K562 (cell line): ENCODE measurements around the gene MYL11. TPM values are rescaled to one million over a fixed set of nuclear protein-coding genes. Genes with fewer than 3 reads are reported as not detected.

Experiments
- BACH1 ChIP-seq: fragments of 200-800 bp; sonication (Bioruptor generic); IDR thresholded peaks from 2 replicates; pipeline ENCODE4 v1.6.1; 2016; ENCODE audit warnings: missing genetic modification characterization, missing compliant biosample characterization
- BRF1 ChIP-seq: IDR thresholded peaks from 3 replicates; pipeline ENCODE4 v1.6.1; 2011; ENCODE audit warnings: borderline replicate concordance, mild to moderate bottlenecking; ENCODE audit not compliant: insufficient read length; ENCODE audit errors: extremely low read depth
- CHD1 ChIP-seq: fragments of 200-600 bp; sonication (generic); IDR thresholded peaks from one replicate; pipeline ENCODE4 v1.6.1; 2012; ENCODE audit warnings: mild to moderate bottlenecking, moderate library complexity, low read length, inconsistent platforms
- CREB1 ChIP-seq, 2 experiments: sonication (generic) in 1 of 2; formaldehyde crosslinking in 1 of 2; IDR thresholded peaks; 2 replicates each; pipeline versions ENCODE4 v1.6.1 to v1.8.0; 2012 to 2022; ENCODE audit warnings: inconsistent platforms in 1 of 2, mild to moderate bottlenecking in 1 of 2, missing genetic modification reagents in 1 of 2, moderate library complexity in 1 of 2
- DMBX1 ChIP-seq: fragments of 250-450 bp; sonication (Bioruptor Pico); IDR thresholded peaks from 2 replicates; pipeline ENCODE4 v1.8.0; 2022; ENCODE audit warnings: inconsistent platforms, mild to moderate bottlenecking, moderate library complexity, borderline replicate concordance
- GABPB1 ChIP-seq: sonication (generic); formaldehyde crosslinking; IDR thresholded peaks from 2 replicates; pipeline ENCODE4 v1.8.0; 2022; ENCODE audit warnings: mild to moderate bottlenecking, missing genetic modification reagents
- ILK ChIP-seq: fragments of 450-650 bp; IDR thresholded peaks from 2 replicates; pipeline ENCODE4 v1.6.1; 2016; ENCODE audit warnings: missing genetic modification characterization, low read depth, mild to moderate bottlenecking, missing compliant biosample characterization, moderate library complexity, borderline replicate concordance
- MNT ChIP-seq, 2 experiments: fragments of 450-650 bp; conservative IDR thresholded peaks; 2 replicates each; pipeline ENCODE4 v1.6.1; 2017; ENCODE audit warnings: mild to moderate bottlenecking in 2 of 2, moderate library complexity in 2 of 2
- MYBL2 ChIP-seq, 2 experiments: fragments of 450-650 bp in 1 of 2; sonication (generic) in 1 of 2; formaldehyde crosslinking in 1 of 2; IDR thresholded peaks; 2 replicates each; pipeline versions ENCODE4 v1.6.1 to v1.8.1; 2017 to 2022; ENCODE audit warnings: borderline replicate concordance in 1 of 2, inconsistent platforms in 1 of 2, low read depth in 1 of 2, mild to moderate bottlenecking in 1 of 2, missing genetic modification reagents in 1 of 2, moderate library complexity in 1 of 2
- MYNN ChIP-seq, 2 experiments: sonication (generic); formaldehyde crosslinking in 1 of 2; IDR thresholded peaks; 2 replicates each; pipeline versions ENCODE4 v1.5.0 to v1.6.1; 2016 to 2020; ENCODE audit warnings: antibody characterized with exemption in 1 of 2, missing genetic modification reagents in 1 of 2
- NR2C1 ChIP-seq, 2 experiments: fragments of 450-650 bp; IDR thresholded peaks; 2 replicates each; pipeline ENCODE4 v1.6.1; 2017; ENCODE audit warnings: mild to moderate bottlenecking in 2 of 2, antibody characterized with exemption in 1 of 2, inconsistent platforms in 1 of 2, missing compliant biosample characterization in 1 of 2, missing genetic modification characterization in 1 of 2
- POLR3G ChIP-seq: IDR thresholded peaks from 2 replicates; pipeline ENCODE4 v1.6.1; 2011; ENCODE audit not compliant: insufficient read length, insufficient replicate concordance; ENCODE audit errors: extremely low read depth
- SIN3B ChIP-seq: fragments of 450-650 bp; IDR thresholded peaks from 2 replicates; pipeline ENCODE4 v1.6.1; 2017; ENCODE audit warnings: low read depth, mild to moderate bottlenecking, moderate library complexity
- SP1 ChIP-seq: sonication (generic); formaldehyde crosslinking; IDR thresholded peaks from 2 replicates; pipeline ENCODE4 v1.8.1; 2022; ENCODE audit warnings: mild to moderate bottlenecking, missing genetic modification reagents
- THRB ChIP-seq: fragments of 450-650 bp; formaldehyde crosslinking; conservative IDR thresholded peaks from 2 replicates; pipeline ENCODE4 v1.4.0; 2022; ENCODE audit warnings: mild to moderate bottlenecking, missing genetic modification characterization
- YY1 ChIP-seq, 3 experiments: IDR thresholded peaks; 2 replicates each; pipeline ENCODE4 v1.6.1; 2011; ENCODE audit warnings: low read length in 2 of 3, mild to moderate bottlenecking in 2 of 3, moderate library complexity in 2 of 3, borderline replicate concordance in 1 of 3, control low read depth in 1 of 3, low read depth in 1 of 3; ENCODE audit not compliant: insufficient read depth in 3 of 3, insufficient replicate concordance in 2 of 3, control insufficient read depth in 1 of 3, insufficient read length in 1 of 3; ENCODE audit errors: extremely low read depth in 1 of 3
- ZHX1 ChIP-seq: fragments of 150-350 bp; conservative IDR thresholded peaks from 2 replicates; pipeline ENCODE4 v1.6.1; 2014; ENCODE audit warnings: low read length
- ZNF232 ChIP-seq: sonication (generic); formaldehyde crosslinking; IDR thresholded peaks from 2 replicates; pipeline ENCODE4 v1.8.0; 2022; ENCODE audit warnings: mild to moderate bottlenecking, missing genetic modification reagents
- ZZZ3 ChIP-seq: fragments of 450-650 bp; IDR thresholded peaks from 2 replicates; pipeline ENCODE4 v1.6.1; 2016; ENCODE audit warnings: antibody characterized with exemption, mild to moderate bottlenecking, moderate library complexity
- polyA plus RNA-seq, 8 experiments: library from polyadenylated mRNA; depleted of rRNA in 4 of 8; stranded (reverse) in 5 of 8; unstranded in 3 of 8; fragments of >200 nt; fragmentation: Nextera tagmentation in 2 of 8; fragmentation: Illumina TruSeq in 1 of 8; extraction: Ambion mirVana in 2 of 8; extraction: Trizol in 1 of 8; gene quantifications; 2 replicates each; pipeline versions ENCODE4 v1.2.1 to v1.2.3, GENCODE V29; 2011 to 2014; ENCODE audit warnings: inconsistent platforms in 1 of 8, missing spikeins in 1 of 8
- total RNA-seq, 7 experiments: library from RNA; depleted of rRNA in 6 of 7; stranded (reverse); fragments of >200 nt in 6 of 7; fragmentation: Illumina TruSeq in 2 of 7; extraction: Trizol in 2 of 7; gene quantifications; 2 replicates each; pipeline versions ENCODE4 v1.2.1 to v1.2.3, GENCODE V29; 2011 to 2021; ENCODE audit warnings: low replicate concordance in 1 of 7

Gene MYL11
- total and polyA plus RNA-seq, 9 of the 15 experiments (the other 6 are each of a cell fraction or from before 2014, with no cell fraction given): 0.31 to 1.5 (median 0.73) TPM; not detected in 4

GRCh38 chr16:30370456-30371247 lies 4.0 kb upstream of the MYL11 start, which contains the start of gene TBC1D10B (continued):
- no peak for TF ChIP-seq BACH1
- no peak for TF ChIP-seq POLR3G
- TF ChIP-seq BRF1: no peak
- TF ChIP-seq ILK (tag): no peak
- no peak for TF ChIP-seq ZHX1
- TF ChIP-seq NR2C1 (IDR thresholded peaks at IDR 0.05): no peak; the same call in 1 of the 2 replicates
- TF ChIP-seq NR2C1 (tag; IDR thresholded peaks at IDR 0.05): no peak
- TF ChIP-seq THRB (CRISPR knock-in tag): 0 out of 2 replicates have a peak, but pooled peaks have one; percentile 19
- peak in 1 of 3 experiments; percentile 63 for TF ChIP-seq YY1 (IDR thresholded peaks at IDR 0.05; ENCODE audit: borderline replicate concordance in 1 of 3, control insufficient read depth in 1 of 3, extremely low read depth in 1 of 3, insufficient read depth in 3 of 3, insufficient read length in 1 of 3, insufficient replicate concordance in 2 of 3, low read depth in 1 of 3, low read length in 2 of 3)
- peak; percentile 61; the same call in 1 of the 2 replicates for TF ChIP-seq GABPB1 (CRISPR knock-in tag)
- peak; percentile 50; the same call in 1 of the 2 replicates for TF ChIP-seq MYNN (IDR thresholded peaks at IDR 0.05)
- TF ChIP-seq MYNN (CRISPR knock-in tag; IDR thresholded peaks at IDR 0.05): no peak
- peak; percentile 93 for TF ChIP-seq SP1 (CRISPR knock-in tag)
- TF ChIP-seq MNT (conservative IDR thresholded peaks at IDR 0.05): peak in 1 of 2 experiments; percentile 57; a peak in 3 of 4 replicates
- TF ChIP-seq SIN3B: no peak
- TF ChIP-seq CHD1: no peak
- TF ChIP-seq ZZZ3: no peak
- TF ChIP-seq ZNF232 (CRISPR knock-in tag): no peak
- no peak for TF ChIP-seq DMBX1 (CRISPR knock-in tag)
- no peak for TF ChIP-seq MYBL2 (IDR thresholded peaks at IDR 0.05; ENCODE audit: low read depth)
- TF ChIP-seq MYBL2 (CRISPR knock-in tag; IDR thresholded peaks at IDR 0.05; ENCODE audit: borderline replicate concordance): no peak
- TF ChIP-seq CREB1 (IDR thresholded peaks at IDR 0.05): no peak
- peak; percentile 68 for TF ChIP-seq CREB1 (CRISPR knock-in tag; IDR thresholded peaks at IDR 0.05)
